Endothelial cell of umbilical vein (primary cell): ENCODE results near the gene FAM3D.

ENCODE experiments used
- CTCF ChIP-seq, 2 donors: IDR thresholded peaks; 1 replicate in 1 of 2; 2 replicates in 1 of 2; pipeline ENCODE4 v1.5.1; 2011; ENCODE audit warnings: low read length in 2 of 2, mild to moderate bottlenecking in 2 of 2, moderate library complexity in 2 of 2, control low read depth in 1 of 2, inconsistent platforms in 1 of 2, low read depth in 1 of 2; ENCODE audit not compliant: insufficient read depth in 1 of 2; ENCODE audit errors: extremely low read depth in 1 of 2
- FOS ChIP-seq: IDR thresholded peaks from 2 replicates; pipeline ENCODE4 v1.6.1; 2011; ENCODE audit warnings: mild to moderate bottlenecking, low read length, moderate library complexity, borderline replicate concordance; ENCODE audit not compliant: insufficient read depth
- MYC ChIP-seq: IDR thresholded peaks from one replicate; pipeline ENCODE4 v1.6.1; 2011; ENCODE audit warnings: mild to moderate bottlenecking, low read depth, low read length
- POLR2A ChIP-seq: IDR thresholded peaks from 2 replicates; pipeline ENCODE4 v1.6.1; 2012; ENCODE audit warnings: low read depth, mild to moderate bottlenecking, control low read depth, low read length
- POLR2AphosphoS5 ChIP-seq: IDR thresholded peaks from 2 replicates; pipeline ENCODE4 v1.6.1; 2012; ENCODE audit warnings: low read depth, mild to moderate bottlenecking, control low read depth, low read length, moderate library complexity; ENCODE audit not compliant: insufficient read depth

- TF ChIP-seq POLR2A, result no peak
- no peak for TF ChIP-seq CTCF (IDR thresholded peaks at IDR 0.05; ENCODE audit: extremely low read depth in 1 of 2, insufficient read depth in 1 of 2, low read depth in 1 of 2, low read length in 2 of 2)
- no peak for TF ChIP-seq MYC
- TF ChIP-seq FOS, result no peak
- no peak for TF ChIP-seq POLR2AphosphoS5
Measured at GRCh38 chr3:58670506-58671135, 4.0 kb upstream of the FAM3D start.
